ENCODE data around the gene TMEM25. TPM values are rescaled to one million over a fixed set of nuclear protein-coding genes. Genes with fewer than 3 reads are reported as not detected.

Gene TMEM25
- total RNA-seq, 1 experiment from 2014 or later = 24.5 TPM

DNA sequence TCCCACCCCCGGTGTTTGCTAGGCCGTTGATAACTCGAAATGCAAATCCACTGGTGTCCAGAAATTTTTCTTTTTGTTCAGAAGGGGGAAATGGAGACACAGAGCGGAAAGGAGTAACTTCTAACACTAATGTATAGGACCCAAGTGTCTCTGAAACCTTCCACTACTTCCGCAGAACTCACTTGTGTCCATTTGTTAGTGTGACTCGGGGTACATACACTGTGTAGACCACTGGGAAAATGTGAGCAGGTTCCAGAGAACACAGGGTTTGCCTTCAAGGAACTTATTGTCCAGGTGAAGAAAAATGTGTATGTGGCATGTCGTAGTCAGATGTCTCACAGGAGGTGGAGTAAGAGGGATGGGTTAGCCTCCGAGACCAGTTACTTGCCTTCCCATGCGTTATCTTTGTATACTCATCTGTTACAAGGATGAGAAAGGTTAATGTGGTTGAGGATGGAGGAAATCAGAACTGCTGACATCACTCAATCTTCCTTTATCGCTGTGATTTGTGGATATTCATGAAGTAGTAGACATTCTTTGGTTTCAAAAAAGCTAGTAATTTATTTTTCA is 42.1 kb downstream of the TMEM25 start:
- peaks cover 2% of the 10 kb centered on the region for H3K27me3 Mint-ChIP-seq (ENCODE audit: low read depth)
- Histone ChIP-seq H3K23me2 (ENCODE audit: insufficient read length, low read depth, low read length, poor library complexity, severe bottlenecking) (peaks cover 7% of the 10 kb centered on the region), H2BK5ac (ENCODE audit: insufficient read length, low read length) (no peak overlapping the region), H3K9me3 (ENCODE audit: control insufficient read depth, low read depth, low read length) (no peaks in the 10 kb centered on the region), H3K27ac (ENCODE audit: insufficient read length, low read depth, low read length) (no peak overlapping the region), H3K14ac (ENCODE audit: insufficient read depth, low read length) (no peak overlapping the region), H4K91ac (ENCODE audit: insufficient read length, low read depth, low read length) (no peak overlapping the region), H3K79me1 (ENCODE audit: insufficient read depth, low read depth, low read length, poor library complexity, severe bottlenecking) (peaks cover 8% of the 10 kb centered on the region), H3K18ac (ENCODE audit: insufficient read length, low read depth, low read length) (no peak overlapping the region), H3K9ac (ENCODE audit: extremely low read depth, insufficient read length, low read length) (peak overlapping the region; percentile 84), H3K4me1 (ENCODE audit: insufficient read depth, low read length) (no peaks in the 10 kb centered on the region), H2BK120ac (ENCODE audit: low read depth, low read length, poor library complexity, severe bottlenecking) (no peak overlapping the region), H3K79me2 (ENCODE audit: insufficient read depth, low read length) (peaks cover 19% of the 10 kb centered on the region; the same call in 1 of the 2 replicates), H2BK15ac (ENCODE audit: low read depth, low read length) (no peak overlapping the region), H3K23ac (ENCODE audit: insufficient read length, low read depth, low read length) (no peak overlapping the region), H4K8ac (replicated peaks; ENCODE audit: insufficient read length, low read depth, low read length) (no peak overlapping the region), H4K5ac (ENCODE audit: insufficient read length, low read depth, low read length) (no peak overlapping the region), H3T11ph (ENCODE audit: low read length) (no peak overlapping the region), H3K4me2 (ENCODE audit: insufficient read depth, insufficient read length, low read length) (peak overlapping the region; percentile 99), H4K20me1 (ENCODE audit: control insufficient read depth, insufficient read depth, insufficient read length) (no peaks in the 10 kb centered on the region), H3K56ac (ENCODE audit: insufficient read length, low read depth, low read length) (no peak overlapping the region), H3K27me3 (ENCODE audit: insufficient read depth, low read length) (no peaks in the 10 kb centered on the region), H2AFZ (ENCODE audit: low read length) (no peak overlapping the region), H3K4ac (ENCODE audit: low read depth, low read length) (no peak overlapping the region), H2AK5ac (ENCODE audit: insufficient read length, low read length) (no peak overlapping the region), H2BK20ac (ENCODE audit: low read depth, low read length, poor library complexity, severe bottlenecking) (no peak overlapping the region), H2BK12ac (ENCODE audit: insufficient read length, low read depth, low read length) (no peak overlapping the region)
- TF ChIP-seq, protein P1, sequence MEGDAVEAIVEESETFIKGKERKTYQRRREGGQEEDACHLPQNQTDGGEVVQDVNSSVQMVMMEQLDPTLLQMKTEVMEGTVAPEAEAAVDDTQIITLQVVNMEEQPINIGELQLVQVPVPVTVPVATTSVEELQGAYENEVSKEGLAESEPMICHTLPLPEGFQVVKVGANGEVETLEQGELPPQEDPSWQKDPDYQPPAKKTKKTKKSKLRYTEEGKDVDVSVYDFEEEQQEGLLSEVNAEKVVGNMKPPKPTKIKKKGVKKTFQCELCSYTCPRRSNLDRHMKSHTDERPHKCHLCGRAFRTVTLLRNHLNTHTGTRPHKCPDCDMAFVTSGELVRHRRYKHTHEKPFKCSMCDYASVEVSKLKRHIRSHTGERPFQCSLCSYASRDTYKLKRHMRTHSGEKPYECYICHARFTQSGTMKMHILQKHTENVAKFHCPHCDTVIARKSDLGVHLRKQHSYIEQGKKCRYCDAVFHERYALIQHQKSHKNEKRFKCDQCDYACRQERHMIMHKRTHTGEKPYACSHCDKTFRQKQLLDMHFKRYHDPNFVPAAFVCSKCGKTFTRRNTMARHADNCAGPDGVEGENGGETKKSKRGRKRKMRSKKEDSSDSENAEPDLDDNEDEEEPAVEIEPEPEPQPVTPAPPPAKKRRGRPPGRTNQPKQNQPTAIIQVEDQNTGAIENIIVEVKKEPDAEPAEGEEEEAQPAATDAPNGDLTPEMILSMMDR (conservative IDR thresholded peaks at IDR 0.05) = no peak
- no peak for DNase-seq
- peak overlapping the region; percentile 86 to 95 for H3K4me3 Mint-ChIP-seq
- H3K36me3 Mint-ChIP-seq (ENCODE audit: insufficient read depth in 1 of 3, low read depth in 3 of 3) = peaks cover 0 to 6% (median 0%) of the 10 kb centered on the region in 3 experiments; a peak in 2 of 7 replicates
- H3K9me3 Mint-ChIP-seq = no peaks in the 10 kb centered on the region
- peaks cover 16 to 20% of the 10 kb centered on the region in 2 experiments for H3K4me1 Mint-ChIP-seq
- no CpG with 5 or more reads among the region's 10 CpGs for WGBS (ENCODE audit: extremely low coverage, insufficient read length, low lambda C conversion rate)
- peak overlapping the region in 2 of 3 experiments; percentile 87 to 98; a peak in 6 of 7 replicates for H3K27ac Mint-ChIP-seq

All from H9 (cell line).